WTC11 (cell line): ENCODE measurements around the gene TMEM150A. TPM values are rescaled to one million over a fixed set of nuclear protein-coding genes. Genes with fewer than 3 reads are reported as not detected.

Experiments
- ATAC-seq: fragments of 200-7000 bp; cut with Tn5 transposase; 2 replicates; pipeline ENCODE4 v1.10.0; 2021; ENCODE audit warnings: mild to moderate bottlenecking, moderate library complexity
- CTCF ChIA-PET: fragments of 300-600 bp; sonication (Branson Sonifier 250); formaldehyde crosslinking; loops from one replicate; lab custom pipeline; 2021; ENCODE audit warnings: antibody characterized with exemption; lab: Charles Lee
- POLR2A ChIA-PET: fragments of 350-600 bp; sonication (Branson Sonifier 250); formaldehyde crosslinking; loops from one replicate; lab custom pipeline; 2021; ENCODE audit warnings: antibody characterized with exemption; lab: Charles Lee
- DNase-seq: peaks from one replicate; pipeline ENCODE4 v3.0.0; 2021; ENCODE audit warnings: low spot score
- H3K27ac Mint-ChIP-seq: 2 replicates; pipeline ENCODE4 v1.8.0; 2021; ENCODE audit warnings: mixed read lengths
- H3K27me3 Mint-ChIP-seq: 2 replicates; pipeline ENCODE4 v1.8.0; 2021; ENCODE audit warnings: low read depth, mild to moderate bottlenecking, moderate library complexity, mixed read lengths
- H3K36me3 Mint-ChIP-seq: 2 replicates; pipeline ENCODE4 v1.8.0; 2021; ENCODE audit warnings: mixed read lengths
- H3K4me1 Mint-ChIP-seq: 2 replicates; pipeline ENCODE4 v1.8.0; 2022; ENCODE audit warnings: mixed read lengths
- H3K4me3 Mint-ChIP-seq: 2 replicates; pipeline ENCODE4 v1.8.0; 2021; ENCODE audit warnings: mild to moderate bottlenecking, moderate library complexity, mixed read lengths
- H3K9me3 Mint-ChIP-seq: 2 replicates; pipeline ENCODE4 v1.8.0; 2021; ENCODE audit warnings: mixed read lengths
- CREM ChIP-seq: sonication (generic); formaldehyde crosslinking; IDR thresholded peaks from 2 replicates; pipeline ENCODE4 v1.8.1; 2022; ENCODE audit warnings: mild to moderate bottlenecking, missing genetic modification reagents, moderate library complexity
- FOXK1 ChIP-seq: sonication (generic); formaldehyde crosslinking; IDR thresholded peaks from 2 replicates; pipeline ENCODE4 v1.8.0; 2022; ENCODE audit warnings: mild to moderate bottlenecking, moderate library complexity, missing genetic modification reagents
- GABPB1 ChIP-seq: sonication (generic); formaldehyde crosslinking; IDR thresholded peaks from 2 replicates; pipeline ENCODE4 v1.8.1; 2023; ENCODE audit warnings: mild to moderate bottlenecking, missing genetic modification reagents
- GRHL2 ChIP-seq: fragments of 250-450 bp; sonication (Bioruptor Pico); IDR thresholded peaks from 2 replicates; pipeline ENCODE4 v1.8.0; 2022; ENCODE audit warnings: mild to moderate bottlenecking, moderate library complexity; ENCODE audit not compliant: insufficient replicate concordance, severe bottlenecking
- MAX ChIP-seq: sonication (generic); formaldehyde crosslinking; IDR thresholded peaks from 2 replicates; pipeline ENCODE4 v1.8.0; 2022; ENCODE audit warnings: mild to moderate bottlenecking, missing genetic modification reagents
- MYBL2 ChIP-seq: sonication (generic); formaldehyde crosslinking; IDR thresholded peaks from 2 replicates; pipeline ENCODE4 v1.8.1; 2023; ENCODE audit warnings: mild to moderate bottlenecking, moderate library complexity, missing genetic modification reagents
- NFYB ChIP-seq: sonication (generic); formaldehyde crosslinking; conservative IDR thresholded peaks from 2 replicates; pipeline ENCODE4 v1.8.0; 2022; ENCODE audit warnings: low read depth, missing genetic modification reagents
- NR3C1 ChIP-seq: sonication (generic); formaldehyde crosslinking; conservative IDR thresholded peaks from 2 replicates; pipeline ENCODE4 v1.8.1; 2023; ENCODE audit warnings: low read depth, mild to moderate bottlenecking, missing genetic modification reagents
- SMAD4 ChIP-seq: sonication (generic); formaldehyde crosslinking; IDR thresholded peaks from 2 replicates; pipeline ENCODE4 v1.8.0; 2022; ENCODE audit warnings: mild to moderate bottlenecking, missing genetic modification reagents
- USF1 ChIP-seq: sonication (generic); formaldehyde crosslinking; IDR thresholded peaks from 2 replicates; pipeline ENCODE4 v1.8.0; 2022; ENCODE audit warnings: mild to moderate bottlenecking, missing genetic modification reagents
- USF2 ChIP-seq: sonication (generic); formaldehyde crosslinking; IDR thresholded peaks from 2 replicates; pipeline ENCODE4 v1.8.1; 2023; ENCODE audit warnings: mild to moderate bottlenecking, missing genetic modification reagents, moderate library complexity
- ZNF263 ChIP-seq: sonication (generic); formaldehyde crosslinking; IDR thresholded peaks from 2 replicates; pipeline ENCODE4 v1.8.1; 2022; ENCODE audit warnings: low read depth, mild to moderate bottlenecking, moderate library complexity, missing genetic modification reagents
- total RNA-seq: library from RNA; stranded (reverse); gene quantifications from 3 replicates; pipeline ENCODE4 v1.2.3, GENCODE V29; 2021
- TF ChIP-seq, protein P1 (sequence below): sonication (generic); formaldehyde crosslinking; IDR thresholded peaks from 2 replicates; pipeline ENCODE4 v1.8.0; 2023; ENCODE audit warnings: missing genetic modification reagents, mild to moderate bottlenecking, borderline replicate concordance
- TF ChIP-seq, protein P2 (sequence below): fragments of 250-450 bp; sonication (Bioruptor Pico); IDR thresholded peaks from 2 replicates; pipeline ENCODE4 v1.9.0; 2021; ENCODE audit warnings: mild to moderate bottlenecking
- TF ChIP-seq, protein P3 (sequence below): sonication (generic); formaldehyde crosslinking; IDR thresholded peaks from 2 replicates; pipeline ENCODE4 v1.8.1; 2023; ENCODE audit warnings: mild to moderate bottlenecking, moderate library complexity, missing genetic modification reagents

TMEM150A gene
- total RNA-seq, 1 experiment from 2014 or later, result 20.9 TPM

DNA sequence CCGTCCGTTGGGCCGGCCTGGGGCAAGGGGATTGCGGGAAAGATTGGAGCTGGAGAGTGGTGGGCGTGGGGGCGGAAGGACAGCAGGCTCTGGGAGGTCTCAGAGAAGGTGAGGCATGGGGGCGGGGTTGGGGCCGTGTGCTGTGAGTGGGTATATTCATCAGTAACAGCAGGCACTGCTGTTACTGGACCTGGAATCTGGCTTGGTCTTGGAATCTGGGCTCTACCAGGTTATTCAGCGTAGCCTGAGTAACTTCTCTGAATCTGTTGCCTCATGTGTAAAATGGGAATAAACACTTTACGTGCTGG is 6.5 kb downstream of the TMEM150A start (continued):
- TF ChIP-seq, protein P1, sequence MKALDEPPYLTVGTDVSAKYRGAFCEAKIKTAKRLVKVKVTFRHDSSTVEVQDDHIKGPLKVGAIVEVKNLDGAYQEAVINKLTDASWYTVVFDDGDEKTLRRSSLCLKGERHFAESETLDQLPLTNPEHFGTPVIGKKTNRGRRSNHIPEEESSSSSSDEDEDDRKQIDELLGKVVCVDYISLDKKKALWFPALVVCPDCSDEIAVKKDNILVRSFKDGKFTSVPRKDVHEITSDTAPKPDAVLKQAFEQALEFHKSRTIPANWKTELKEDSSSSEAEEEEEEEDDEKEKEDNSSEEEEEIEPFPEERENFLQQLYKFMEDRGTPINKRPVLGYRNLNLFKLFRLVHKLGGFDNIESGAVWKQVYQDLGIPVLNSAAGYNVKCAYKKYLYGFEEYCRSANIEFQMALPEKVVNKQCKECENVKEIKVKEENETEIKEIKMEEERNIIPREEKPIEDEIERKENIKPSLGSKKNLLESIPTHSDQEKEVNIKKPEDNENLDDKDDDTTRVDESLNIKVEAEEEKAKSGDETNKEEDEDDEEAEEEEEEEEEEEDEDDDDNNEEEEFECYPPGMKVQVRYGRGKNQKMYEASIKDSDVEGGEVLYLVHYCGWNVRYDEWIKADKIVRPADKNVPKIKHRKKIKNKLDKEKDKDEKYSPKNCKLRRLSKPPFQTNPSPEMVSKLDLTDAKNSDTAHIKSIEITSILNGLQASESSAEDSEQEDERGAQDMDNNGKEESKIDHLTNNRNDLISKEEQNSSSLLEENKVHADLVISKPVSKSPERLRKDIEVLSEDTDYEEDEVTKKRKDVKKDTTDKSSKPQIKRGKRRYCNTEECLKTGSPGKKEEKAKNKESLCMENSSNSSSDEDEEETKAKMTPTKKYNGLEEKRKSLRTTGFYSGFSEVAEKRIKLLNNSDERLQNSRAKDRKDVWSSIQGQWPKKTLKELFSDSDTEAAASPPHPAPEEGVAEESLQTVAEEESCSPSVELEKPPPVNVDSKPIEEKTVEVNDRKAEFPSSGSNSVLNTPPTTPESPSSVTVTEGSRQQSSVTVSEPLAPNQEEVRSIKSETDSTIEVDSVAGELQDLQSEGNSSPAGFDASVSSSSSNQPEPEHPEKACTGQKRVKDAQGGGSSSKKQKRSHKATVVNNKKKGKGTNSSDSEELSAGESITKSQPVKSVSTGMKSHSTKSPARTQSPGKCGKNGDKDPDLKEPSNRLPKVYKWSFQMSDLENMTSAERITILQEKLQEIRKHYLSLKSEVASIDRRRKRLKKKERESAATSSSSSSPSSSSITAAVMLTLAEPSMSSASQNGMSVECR (CRISPR knock-in tag), result 0 out of 2 replicates have a peak, but pooled peaks have one; percentile 17
- no peak for TF ChIP-seq SMAD4

DNA sequence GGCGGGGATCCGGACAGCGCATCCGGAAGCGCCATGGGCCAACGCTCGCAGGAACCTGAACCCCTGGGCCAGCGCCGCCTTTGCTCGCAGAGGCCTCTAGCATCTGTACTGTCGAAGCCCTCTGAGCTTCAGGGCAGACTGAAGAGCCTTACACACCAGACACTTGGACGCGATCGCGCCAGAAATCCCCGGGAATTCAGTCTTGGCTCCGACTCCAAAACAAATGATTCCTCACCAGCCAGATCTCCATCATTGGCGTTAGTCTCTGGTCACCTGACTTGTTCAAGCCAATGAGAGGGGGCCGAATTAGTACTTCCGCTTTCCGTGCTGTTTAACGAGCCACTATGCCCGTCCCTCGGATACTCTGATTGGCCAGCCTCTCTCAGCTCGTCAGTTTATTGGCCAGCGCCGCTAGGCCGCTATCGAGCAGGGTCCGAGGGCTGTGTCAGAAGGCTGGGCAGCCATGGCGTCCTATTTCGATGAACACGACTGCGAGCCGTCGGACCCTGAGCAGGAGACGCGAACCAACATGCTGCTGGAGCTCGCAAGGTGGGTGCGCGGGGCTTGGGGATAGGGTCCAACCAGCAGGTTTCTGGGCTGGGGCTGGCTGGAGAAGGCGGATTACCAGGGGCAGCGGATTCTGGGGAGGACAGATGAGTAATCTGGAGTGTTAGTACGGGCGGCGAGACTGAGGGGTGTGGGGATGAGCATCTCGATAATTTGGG is 7.0 kb downstream of the TMEM150A start, which contains the start of gene RNF181:
RNF181 (plus strand) TSS at position 445 of the 725 bp plus-strand sequence; CDS start at position 464, 19 bp downstream.
- POLR2A ChIA-PET, result interaction anchor here (0.7 to 1.5 kb wide), 4 partner anchors 9 to 183 kb away, joined by 3 to 5 read pairs (median 4); partner anchors contain the start of gene VAMP8
- H3K27me3 Mint-ChIP-seq, result peaks cover 5% of the 10 kb centered on the region
- peak within 1 kb of the TSS; percentile 91 for H3K27ac Mint-ChIP-seq
- CTCF ChIA-PET, result interaction anchor here (0.6 to 2.3 kb wide), 5 partner anchors 18 to 669 kb away, joined by 3 to 12 read pairs (median 7); partner anchors contain the start of genes GGCX and VAMP8
- TF ChIP-seq, protein P1 (CRISPR knock-in tag), result peak; percentile 4; the same call in 1 of the 2 replicates
- TF ChIP-seq CREM (CRISPR knock-in tag), result peak; percentile 54; the same call in 1 of the 2 replicates
- peak; percentile 95 for TF ChIP-seq USF2 (CRISPR knock-in tag)
- TF ChIP-seq MAX (CRISPR knock-in tag), result peak; percentile 24; the same call in 1 of the 2 replicates
- 0 out of 2 replicates have a peak, but pooled peaks have one; percentile 34 for TF ChIP-seq MYBL2 (CRISPR knock-in tag)
- TF ChIP-seq GRHL2 (CRISPR knock-in tag), result no peak
- TF ChIP-seq USF1 (CRISPR knock-in tag), result peak; percentile 93
- no peak for TF ChIP-seq NR3C1 (CRISPR knock-in tag)
- TF ChIP-seq, protein P2, sequence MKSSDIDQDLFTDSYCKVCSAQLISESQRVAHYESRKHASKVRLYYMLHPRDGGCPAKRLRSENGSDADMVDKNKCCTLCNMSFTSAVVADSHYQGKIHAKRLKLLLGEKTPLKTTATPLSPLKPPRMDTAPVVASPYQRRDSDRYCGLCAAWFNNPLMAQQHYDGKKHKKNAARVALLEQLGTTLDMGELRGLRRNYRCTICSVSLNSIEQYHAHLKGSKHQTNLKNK, result no peak
- TF ChIP-seq ZNF263 (CRISPR knock-in tag), result no peak
- TF ChIP-seq NFYB (CRISPR knock-in tag), result peak; percentile 91
- peak; percentile 73 for TF ChIP-seq FOXK1 (CRISPR knock-in tag)
- TF ChIP-seq GABPB1, result peak; percentile 61
- TF ChIP-seq, protein P3, sequence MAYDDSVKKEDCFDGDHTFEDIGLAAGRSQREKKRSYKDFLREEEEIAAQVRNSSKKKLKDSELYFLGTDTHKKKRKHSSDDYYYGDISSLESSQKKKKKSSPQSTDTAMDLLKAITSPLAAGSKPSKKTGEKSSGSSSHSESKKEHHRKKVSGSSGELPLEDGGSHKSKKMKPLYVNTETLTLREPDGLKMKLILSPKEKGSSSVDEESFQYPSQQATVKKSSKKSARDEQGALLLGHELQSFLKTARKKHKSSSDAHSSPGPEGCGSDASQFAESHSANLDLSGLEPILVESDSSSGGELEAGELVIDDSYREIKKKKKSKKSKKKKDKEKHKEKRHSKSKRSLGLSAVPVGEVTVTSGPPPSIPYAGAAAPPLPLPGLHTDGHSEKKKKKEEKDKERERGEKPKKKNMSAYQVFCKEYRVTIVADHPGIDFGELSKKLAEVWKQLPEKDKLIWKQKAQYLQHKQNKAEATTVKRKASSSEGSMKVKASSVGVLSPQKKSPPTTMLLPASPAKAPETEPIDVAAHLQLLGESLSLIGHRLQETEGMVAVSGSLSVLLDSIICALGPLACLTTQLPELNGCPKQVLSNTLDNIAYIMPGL (CRISPR knock-in tag), result 0 out of 2 replicates have a peak, but pooled peaks have one; percentile 18
- ATAC-seq, result peak; percentile 99
- peaks cover 16% of the 10 kb centered on the region for H3K36me3 Mint-ChIP-seq
- H3K4me1 Mint-ChIP-seq, result peaks cover 14% of the 10 kb centered on the region
- peak; percentile 91 for DNase-seq
- no peaks in the 10 kb centered on the region for H3K9me3 Mint-ChIP-seq
- peak within 1 kb of the TSS; percentile 98 for H3K4me3 Mint-ChIP-seq
